Colonic mucosa (tissue), 4 donors: ENCODE results near the gene PDE2A. TPM values are rescaled to one million over a fixed set of nuclear protein-coding genes. Genes with fewer than 3 reads are reported as not detected.
A peak's percentile ranks its signal among the peaks of the same experiment; 100 is the strongest.

Source experiments
- DNase-seq: peaks from one replicate; pipeline ENCODE4 v3.0.0-alpha.2; 2020
- H3K27ac ChIP-seq: fragments of 200-600 bp; one replicate; pipeline ENCODE4 v1.8.0; 2021
- H3K27me3 ChIP-seq: fragments of 200-600 bp; one replicate; pipeline ENCODE4 v1.8.0; 2021
- H3K36me3 ChIP-seq: fragments of 200-600 bp; one replicate; pipeline ENCODE4 v1.8.0; 2021
- H3K4me1 ChIP-seq: fragments of 200-600 bp; one replicate; pipeline ENCODE4 v1.8.0; 2021; ENCODE audit warnings: mild to moderate bottlenecking
- H3K4me3 ChIP-seq: fragments of 200-600 bp; one replicate; pipeline ENCODE4 v1.8.0; 2021
- H3K9ac ChIP-seq, 2 donors: one replicate each; pipeline ENCODE4 v1.7.0; 2013; ENCODE audit warnings: control low read depth in 2 of 2, low read depth in 2 of 2, low read length in 2 of 2
- H3K9me3 ChIP-seq: fragments of 200-600 bp; one replicate; pipeline ENCODE4 v1.8.0; 2021
- CTCF ChIP-seq: fragments of 200-600 bp; IDR thresholded peaks from one replicate; pipeline ENCODE4 v1.8.0; 2022; ENCODE audit warnings: antibody characterized with exemption, mild to moderate bottlenecking
- intact Hi-C: fragments of 100-400 bp; cut with DNase I; formaldehyde crosslinking; loops from one replicate; pipeline ENCODE4 v1.14.1; 2022
- total RNA-seq, 2 donors: library from RNA; stranded (reverse); fragmentation: NEBNext Ultra II Directional in 1 of 2; extraction: Animal tissue kit (Norgen Biotek cat#: 25700) in 1 of 2; gene quantifications; one replicate each; pipeline ENCODE4 v1.2.1, GENCODE V29; 2021
- donor health status: healthy.
- donor health status: DM: no; HTN: no; CAD: no.
- donor health status: DM: no; HTN: no; CAD: no.

The PDE2A gene
- total RNA-seq, 2 donors from 2014 or later = 5.6 to 8.9 TPM

GRCh38 chr11:72716788-72717435 lies 42.7 kb upstream of the PDE2A start:
- intact Hi-C loops = no loop called here
- H3K4me1 ChIP-seq = peaks cover 18% of the 10 kb centered on the region
- no peak overlapping the region for H3K27ac ChIP-seq
- DNase-seq = no peak
- no peak overlapping the region for H3K4me3 ChIP-seq
- H3K27me3 ChIP-seq = no peaks in the 10 kb centered on the region
- H3K9ac ChIP-seq = no peak overlapping the region
- no peaks in the 10 kb centered on the region for H3K9me3 ChIP-seq
- no peak for TF ChIP-seq CTCF
- H3K36me3 ChIP-seq = no peaks in the 10 kb centered on the region

GRCh38 chr11:72716290-72716689 lies 42.1 kb upstream of the PDE2A start:
- no peak for DNase-seq
- intact Hi-C loops = no loop called here
- Histone ChIP-seq H3K36me3 (no peaks in the 10 kb centered on the region), H3K27me3 (no peaks in the 10 kb centered on the region), H3K9me3 (no peaks in the 10 kb centered on the region), H3K9ac (no peak overlapping the region), H3K4me3 (no peak overlapping the region), H3K4me1 (peaks cover 18% of the 10 kb centered on the region), H3K27ac (no peak overlapping the region)
- TF ChIP-seq CTCF = no peak

GRCh38 chr11:72712841-72713240 lies 38.6 kb upstream of the PDE2A start:
- no peak overlapping the region for H3K4me3 ChIP-seq
- no peak overlapping the region for H3K9ac ChIP-seq
- DNase-seq = no peak
- intact Hi-C loops = no loop called here
- H3K4me1 ChIP-seq = no peaks in the 10 kb centered on the region
- peaks cover 5% of the 10 kb centered on the region for H3K36me3 ChIP-seq
- H3K27me3 ChIP-seq = no peaks in the 10 kb centered on the region
- no peaks in the 10 kb centered on the region for H3K9me3 ChIP-seq
- no peak overlapping the region for H3K27ac ChIP-seq
- TF ChIP-seq CTCF = no peak

- intact Hi-C loops = no loop called here
- H3K9ac ChIP-seq = no peak overlapping the region
- TF ChIP-seq CTCF = no peak
- H3K4me3 ChIP-seq = no peak overlapping the region
- DNase-seq = peak; percentile 42
- peaks cover 5% of the 10 kb centered on the region for H3K36me3 ChIP-seq
- H3K27ac ChIP-seq = no peak overlapping the region
- no peaks in the 10 kb centered on the region for H3K4me1 ChIP-seq
- H3K27me3 ChIP-seq = no peaks in the 10 kb centered on the region
- H3K9me3 ChIP-seq = no peaks in the 10 kb centered on the region
Measured at GRCh38 chr11:72712168-72712751, 38.0 kb upstream of the PDE2A start.

- Histone ChIP-seq H3K27ac (no peak overlapping the region), H3K27me3 (no peaks in the 10 kb centered on the region), H3K36me3 (peaks cover 5% of the 10 kb centered on the region), H3K4me3 (no peak overlapping the region), H3K4me1 (no peaks in the 10 kb centered on the region), H3K9me3 (no peaks in the 10 kb centered on the region), H3K9ac (no peak overlapping the region)
- no peak for DNase-seq
- TF ChIP-seq CTCF = no peak
- intact Hi-C loops = no loop called here
Measured at GRCh38 chr11:72711141-72711540, 36.9 kb upstream of the PDE2A start.
